ENCODE measurements around the gene AFG1L.
"Not testable (repeated sequence)": the region's sequence is repeated elsewhere in the genome, so short reads cannot be mapped to it uniquely, and the experiment has no call there.

The AFG1L gene

GRCh38 chr6:108294727-108295625 lies at the start of gene AFG1L:
AFG1L (plus strand) TSS chr6:108295054; CDS start chr6:108295080, 26 bp downstream.
- CTCF ChIA-PET, result interaction anchor here (0.5 to 0.6 kb wide), 2 partner anchors 226 to 530 kb away, joined by 3 read pairs; no protein-coding TSS in a partner anchor

GRCh38 chr6:108245095-108245494 lies 49.8 kb upstream of the AFG1L start:
- POLR2A ChIA-PET, result not testable (repeated sequence)

More at GRCh38 chr6:108294727-108295625, at the start of gene AFG1L:
- POLR2A ChIA-PET, result interaction anchor here (0.6 to 2.1 kb wide), 17 partner anchors 9 to 674 kb away, joined by 3 to 18 read pairs (median 4); partner anchors contain the start of genes SEC63 and SNX3
- DNase-seq (ENCODE audit: extremely low spot score), result peak; percentile 86
- TF ChIP-seq SP1 (IDR thresholded peaks at IDR 0.05) (no peak), BHLHE40 (IDR thresholded peaks at IDR 0.05; ENCODE audit: borderline replicate concordance) (no peak), SUZ12 (IDR thresholded peaks at IDR 0.05) (no peak), ARNT (IDR thresholded peaks at IDR 0.05) (no peak), PKNOX1 (IDR thresholded peaks at IDR 0.05) (no peak), CTBP1 (IDR thresholded peaks at IDR 0.05; ENCODE audit: borderline replicate concordance) (no peak), TARDBP (IDR thresholded peaks at IDR 0.05) (no peak), HDGF (IDR thresholded peaks at IDR 0.05; ENCODE audit: borderline replicate concordance) (no peak), FOXK2 (IDR thresholded peaks at IDR 0.05) (no peak), ELF4 (IDR thresholded peaks at IDR 0.05) (peak; percentile 56), NFRKB (IDR thresholded peaks at IDR 0.05) (peak; percentile 77), FOXA1 (IDR thresholded peaks at IDR 0.05) (no peak), L3MBTL2 (conservative IDR thresholded peaks at IDR 0.05) (no peak; the same call in 1 of the 2 replicates), FOXM1 (IDR thresholded peaks at IDR 0.05; ENCODE audit: borderline replicate concordance) (no peak)

GRCh38 chr6:108247965-108248536 lies 46.8 kb upstream of the AFG1L start:
- TF ChIP-seq SP1 (IDR thresholded peaks at IDR 0.05) (no peak), BHLHE40 (IDR thresholded peaks at IDR 0.05; ENCODE audit: borderline replicate concordance) (no peak), FOXM1 (IDR thresholded peaks at IDR 0.05; ENCODE audit: borderline replicate concordance) (no peak), ELF4 (IDR thresholded peaks at IDR 0.05) (no peak), ZNF384 (IDR thresholded peaks at IDR 0.05) (no peak)
- ChIA-PET POLR2A (interaction anchor here (1.3 kb wide), 1 partner anchor 13 kb away, joined by 4 read pairs; the partner anchor contains the start of gene SNX3), CTCF (interaction anchor here (0.9 kb wide), 1 partner anchor 18 kb away, joined by 3 read pairs; no protein-coding TSS in a partner anchor)
- DNase-seq (ENCODE audit: extremely low spot score), result no peak

More at GRCh38 chr6:108245095-108245494, 49.8 kb upstream of the AFG1L start:
- DNase-seq (ENCODE audit: extremely low spot score); CTCF ChIA-PET: not testable (repeated sequence)

GRCh38 chr6:108250240-108250866 lies 44.5 kb upstream of the AFG1L start:
- TF ChIP-seq LEF1 (IDR thresholded peaks at IDR 0.05; ENCODE audit: borderline replicate concordance) (no peak), TARDBP (IDR thresholded peaks at IDR 0.05) (no peak), ZNF384 (IDR thresholded peaks at IDR 0.05) (no peak), FOXK2 (IDR thresholded peaks at IDR 0.05) (no peak), CTBP1 (IDR thresholded peaks at IDR 0.05; ENCODE audit: borderline replicate concordance) (no peak), FOXM1 (IDR thresholded peaks at IDR 0.05; ENCODE audit: borderline replicate concordance) (no peak)
- ChIA-PET POLR2A (interaction anchor here (1.1 to 1.9 kb wide), 2 partner anchors 11 to 44 kb away, joined by 3 to 6 read pairs; partner anchors contain the start of genes AFG1L and SNX3), CTCF (interaction anchor here (1.0 kb wide), 1 partner anchor 241 kb away, joined by 3 read pairs; no protein-coding TSS in a partner anchor)
- peak; percentile 29 for DNase-seq (ENCODE audit: extremely low spot score)

GRCh38 chr6:108251252-108251651 lies 43.6 kb upstream of the AFG1L start:
- ChIA-PET POLR2A (interaction anchor here (1.1 to 1.9 kb wide), 2 partner anchors 10 to 43 kb away, joined by 3 to 6 read pairs; partner anchors contain the start of genes AFG1L and SNX3), CTCF (interaction anchor here (1.0 kb wide), 1 partner anchor 241 kb away, joined by 3 read pairs; no protein-coding TSS in a partner anchor)
- TF ChIP-seq HDGF (IDR thresholded peaks at IDR 0.05; ENCODE audit: borderline replicate concordance), result no peak
- no peak for TF ChIP-seq NFRKB (IDR thresholded peaks at IDR 0.05)
- TF ChIP-seq TARDBP (IDR thresholded peaks at IDR 0.05), result no peak
- no peak for TF ChIP-seq PKNOX1 (IDR thresholded peaks at IDR 0.05)
- no peak for TF ChIP-seq ARNT (IDR thresholded peaks at IDR 0.05)
- TF ChIP-seq BHLHE40 (IDR thresholded peaks at IDR 0.05; ENCODE audit: borderline replicate concordance), result no peak
- TF ChIP-seq LEF1 (IDR thresholded peaks at IDR 0.05; ENCODE audit: borderline replicate concordance), result no peak
- no peak for TF ChIP-seq FOXA1 (IDR thresholded peaks at IDR 0.05)
- no peak for TF ChIP-seq FOXM1 (IDR thresholded peaks at IDR 0.05; ENCODE audit: borderline replicate concordance)
- TF ChIP-seq ZNF384 (IDR thresholded peaks at IDR 0.05), result no peak
- no peak for TF ChIP-seq CTBP1 (IDR thresholded peaks at IDR 0.05; ENCODE audit: borderline replicate concordance)
- TF ChIP-seq FOXK2 (IDR thresholded peaks at IDR 0.05), result no peak
- no peak for TF ChIP-seq SP1 (IDR thresholded peaks at IDR 0.05)
- no peak for TF ChIP-seq SUZ12 (IDR thresholded peaks at IDR 0.05)
- no peak for TF ChIP-seq ELF4 (IDR thresholded peaks at IDR 0.05)
- no peak for DNase-seq (ENCODE audit: extremely low spot score)

GRCh38 chr6:108252055-108252454 lies 42.8 kb upstream of the AFG1L start:
- ChIA-PET POLR2A (interaction anchor here (1.9 kb wide), 1 partner anchor 9 kb away, joined by 6 read pairs; the partner anchor contains the start of gene SNX3), CTCF (interaction anchor here (0.7 kb wide), 1 partner anchor 124 kb away, joined by 3 read pairs; no protein-coding TSS in a partner anchor)
- TF ChIP-seq SUZ12 (IDR thresholded peaks at IDR 0.05) (no peak), HDGF (IDR thresholded peaks at IDR 0.05; ENCODE audit: borderline replicate concordance) (no peak), TARDBP (IDR thresholded peaks at IDR 0.05) (no peak), LEF1 (IDR thresholded peaks at IDR 0.05; ENCODE audit: borderline replicate concordance) (no peak), ZNF384 (IDR thresholded peaks at IDR 0.05) (no peak), CTBP1 (IDR thresholded peaks at IDR 0.05; ENCODE audit: borderline replicate concordance) (no peak), SP1 (IDR thresholded peaks at IDR 0.05) (no peak), PKNOX1 (IDR thresholded peaks at IDR 0.05) (no peak), L3MBTL2 (conservative IDR thresholded peaks at IDR 0.05) (no peak), FOXA1 (IDR thresholded peaks at IDR 0.05) (no peak)
- no peak for DNase-seq (ENCODE audit: extremely low spot score)

Measured in HEK293T (cell line).